ENCODE measurements around the gene GNB1.

The GNB1 gene

GRCh38 chr1:1763657-1764621, 126.9 kb downstream of the GNB1 start:
- Histone ChIP-seq H3K9me2 (replicated peaks; ENCODE audit: insufficient read depth, low read length) (no peaks in the 10 kb centered on the region), H2AFZ (ENCODE audit: low read depth, low read length, severe bottlenecking) (no peak overlapping the region), H3K79me2 (ENCODE audit: insufficient read depth, low read length) (peaks cover 84% of the 10 kb centered on the region), H3K27ac (ENCODE audit: low read depth, low read length) (no peak overlapping the region), H3K27me3 (ENCODE audit: low read length) (no peaks in the 10 kb centered on the region), H3K4me3 (ENCODE audit: insufficient read depth, low read length, poor library complexity, severe bottlenecking) (no peak overlapping the region), H3F3A (ENCODE audit: insufficient read depth) (no peaks in the 10 kb centered on the region), H3K9ac (ENCODE audit: low read length) (no peak overlapping the region), H3K4me2 (ENCODE audit: low read depth, low read length, poor library complexity, severe bottlenecking) (no peak overlapping the region), H4K20me1 (ENCODE audit: low read depth, low read length) (peaks cover 5% of the 10 kb centered on the region; the same call in 1 of the 2 replicates), H3K9me3 (ENCODE audit: insufficient read depth, low read length) (no peaks in the 10 kb centered on the region), H3K36me3 (ENCODE audit: low read length) (peaks cover 13% of the 10 kb centered on the region; the same call in 1 of the 2 replicates)
- TF ChIP-seq EZH2phosphoT487 (conservative IDR thresholded peaks at IDR 0.05; ENCODE audit: low read length), result no peak
- no peak for TF ChIP-seq CTCF (IDR thresholded peaks at IDR 0.05; ENCODE audit: insufficient read depth, low read length, poor library complexity, severe bottlenecking)

GRCh38 chr1:1761504-1762376, 129.1 kb downstream of the GNB1 start:
- H4K20me1 ChIP-seq (ENCODE audit: low read depth, low read length), result no peaks in the 10 kb centered on the region; the same call in 1 of the 2 replicates
- H3K4me3 ChIP-seq (ENCODE audit: insufficient read depth, low read length, poor library complexity, severe bottlenecking), result no peak overlapping the region
- H3K4me2 ChIP-seq (ENCODE audit: low read depth, low read length, poor library complexity, severe bottlenecking), result no peak overlapping the region
- TF ChIP-seq CTCF (IDR thresholded peaks at IDR 0.05; ENCODE audit: insufficient read depth, low read length, poor library complexity, severe bottlenecking), result no peak
- no peak for TF ChIP-seq EZH2phosphoT487 (conservative IDR thresholded peaks at IDR 0.05; ENCODE audit: low read length)
- no peaks in the 10 kb centered on the region for H3K9me2 ChIP-seq (replicated peaks; ENCODE audit: insufficient read depth, low read length)
- H3K79me2 ChIP-seq (ENCODE audit: insufficient read depth, low read length), result peaks cover 71% of the 10 kb centered on the region
- H3K36me3 ChIP-seq (ENCODE audit: low read length), result peaks cover 7% of the 10 kb centered on the region; the same call in 1 of the 2 replicates
- no peak overlapping the region for H3K27ac ChIP-seq (ENCODE audit: low read depth, low read length)
- no peaks in the 10 kb centered on the region for H3K9me3 ChIP-seq (ENCODE audit: insufficient read depth, low read length)
- H2AFZ ChIP-seq (ENCODE audit: low read depth, low read length, severe bottlenecking), result no peak overlapping the region
- no peak overlapping the region for H3K9ac ChIP-seq (ENCODE audit: low read length)
- no peaks in the 10 kb centered on the region for H3K27me3 ChIP-seq (ENCODE audit: low read length)
- H3F3A ChIP-seq (ENCODE audit: insufficient read depth), result no peaks in the 10 kb centered on the region

- no peak overlapping the region for H3K4me2 ChIP-seq (ENCODE audit: low read depth, low read length, poor library complexity, severe bottlenecking)
- H3K79me2 ChIP-seq (ENCODE audit: insufficient read depth, low read length), result peaks cover 61% of the 10 kb centered on the region
- H3K4me3 ChIP-seq (ENCODE audit: insufficient read depth, low read length, poor library complexity, severe bottlenecking), result no peak overlapping the region
- TF ChIP-seq CTCF (IDR thresholded peaks at IDR 0.05; ENCODE audit: insufficient read depth, low read length, poor library complexity, severe bottlenecking), result no peak
- no peak for TF ChIP-seq EZH2phosphoT487 (conservative IDR thresholded peaks at IDR 0.05; ENCODE audit: low read length)
- no peak overlapping the region for H3K27ac ChIP-seq (ENCODE audit: low read depth, low read length)
- H3F3A ChIP-seq (ENCODE audit: insufficient read depth), result no peaks in the 10 kb centered on the region
- H3K9me2 ChIP-seq (replicated peaks; ENCODE audit: insufficient read depth, low read length), result no peaks in the 10 kb centered on the region
- no peaks in the 10 kb centered on the region; the same call in 1 of the 2 replicates for H4K20me1 ChIP-seq (ENCODE audit: low read depth, low read length)
- no peaks in the 10 kb centered on the region for H3K9me3 ChIP-seq (ENCODE audit: insufficient read depth, low read length)
- H3K36me3 ChIP-seq (ENCODE audit: low read length), result peaks cover 7% of the 10 kb centered on the region; the same call in 1 of the 2 replicates
- no peaks in the 10 kb centered on the region for H3K27me3 ChIP-seq (ENCODE audit: low read length)
- H2AFZ ChIP-seq (ENCODE audit: low read depth, low read length, severe bottlenecking), result no peak overlapping the region
- H3K9ac ChIP-seq (ENCODE audit: low read length), result no peak overlapping the region
Observed at GRCh38 chr1:1760715-1761114, 130.2 kb downstream of the GNB1 start.

All from SU-DHL-6 (cell line).